HepG2 (cell line): ENCODE data around the gene MAP2K2. TPM values are rescaled to one million over a fixed set of nuclear protein-coding genes. Genes with fewer than 3 reads are reported as not detected.
A peak's percentile ranks its signal among the peaks of the same experiment; 100 is the strongest.

Experiments
- CAMTA2 ChIP-seq: sonication (generic); formaldehyde crosslinking; IDR thresholded peaks from 2 replicates; pipeline ENCODE4 v1.4.0; 2020; ENCODE audit warnings: mild to moderate bottlenecking, missing genetic modification reagents, borderline replicate concordance
- CBX1 ChIP-seq: IDR thresholded peaks from one replicate; pipeline ENCODE4 v1.6.1; 2016; ENCODE audit warnings: antibody characterized with exemption, low read depth
- ELF1 ChIP-seq: sonication (generic); formaldehyde crosslinking; IDR thresholded peaks from 2 replicates; pipeline ENCODE4 v1.4.0; 2020; ENCODE audit warnings: missing genetic modification reagents
- FOXJ3 ChIP-seq: sonication (generic); formaldehyde crosslinking; IDR thresholded peaks from 2 replicates; pipeline ENCODE4 v1.4.0; 2020; ENCODE audit warnings: missing genetic modification reagents, mild to moderate bottlenecking, borderline replicate concordance
- GPN1 ChIP-seq: sonication (generic); formaldehyde crosslinking; IDR thresholded peaks from 2 replicates; pipeline ENCODE4 v1.5.1; 2020; ENCODE audit warnings: missing genetic modification reagents, borderline replicate concordance
- HMG20A ChIP-seq: IDR thresholded peaks from 2 replicates; pipeline ENCODE4 v1.6.1; 2016; ENCODE audit warnings: borderline replicate concordance
- KDM4B ChIP-seq: sonication (generic); formaldehyde crosslinking; IDR thresholded peaks from 2 replicates; pipeline ENCODE4 v1.4.0; 2020; ENCODE audit warnings: missing genetic modification reagents
- KDM5B ChIP-seq: sonication (generic); formaldehyde crosslinking; IDR thresholded peaks from 2 replicates; pipeline ENCODE4 v1.4.0; 2020; ENCODE audit warnings: missing genetic modification reagents, mild to moderate bottlenecking, borderline replicate concordance
- MAZ ChIP-seq, 2 experiments: sonication (generic) in 1 of 2; formaldehyde crosslinking in 1 of 2; IDR thresholded peaks; 2 replicates each; pipeline versions ENCODE4 v1.5.0 to v1.6.1; 2012 to 2020; ENCODE audit warnings: low read depth in 2 of 2, mild to moderate bottlenecking in 2 of 2, borderline replicate concordance in 1 of 2, improper control_type of control experiment in 1 of 2, low read length in 1 of 2, missing genetic modification reagents in 1 of 2, moderate library complexity in 1 of 2
- NR3C1 ChIP-seq: sonication (generic); formaldehyde crosslinking; IDR thresholded peaks from 2 replicates; pipeline ENCODE4 v1.4.0; 2020; ENCODE audit warnings: missing genetic modification reagents
- POLR2A ChIP-seq, 2 experiments: IDR thresholded peaks; 2 replicates each; pipeline ENCODE4 v1.6.1; 2011; ENCODE audit warnings: low read depth in 2 of 2, low read length in 2 of 2, mild to moderate bottlenecking in 1 of 2, moderate library complexity in 1 of 2; ENCODE audit not compliant: insufficient read depth in 1 of 2
- SIN3A ChIP-seq: IDR thresholded peaks from 2 replicates; pipeline ENCODE4 v1.6.1; 2011; ENCODE audit warnings: low read depth, mild to moderate bottlenecking, control low read depth, low read length, borderline replicate concordance
- SMAD1 ChIP-seq: sonication (generic); formaldehyde crosslinking; IDR thresholded peaks from 2 replicates; pipeline ENCODE4 v1.4.0; 2020; ENCODE audit warnings: missing genetic modification reagents, low read depth, mild to moderate bottlenecking, borderline replicate concordance
- ZNF180 ChIP-seq: sonication (generic); formaldehyde crosslinking; IDR thresholded peaks from 2 replicates; pipeline ENCODE4 v1.4.0; 2020; ENCODE audit warnings: low read depth, missing genetic modification reagents, borderline replicate concordance
- ZNF318 ChIP-seq: sonication (generic); formaldehyde crosslinking; IDR thresholded peaks from 2 replicates; pipeline ENCODE4 v1.4.0; 2020; ENCODE audit warnings: mild to moderate bottlenecking, missing genetic modification reagents
- ZNF331 ChIP-seq: sonication (generic); formaldehyde crosslinking; IDR thresholded peaks from 2 replicates; pipeline ENCODE4 v1.4.0; 2020; ENCODE audit warnings: missing genetic modification reagents
- polyA plus RNA-seq, 8 experiments: library from polyadenylated mRNA; depleted of rRNA in 3 of 8; stranded (reverse) in 7 of 8; unstranded in 1 of 8; fragments of >200 nt; fragmentation: Illumina TruSeq in 4 of 8; extraction: Trizol in 4 of 8; gene quantifications; 2 replicates each; pipeline versions ENCODE4 v1.2.1 to v1.2.3, GENCODE V29; 2011 to 2016; ENCODE audit warnings: low read depth in 4 of 8, missing spikeins in 1 of 8, mixed read lengths in 1 of 8; ENCODE audit not compliant: insufficient read depth in 1 of 8
- total RNA-seq, 5 experiments: library from RNA; depleted of rRNA; stranded (reverse); fragments of >200 nt; fragmentation: Illumina TruSeq; extraction: Trizol; gene quantifications; 2 replicates each; pipeline ENCODE4 v1.2.3, GENCODE V29; 2016; ENCODE audit warnings: low read depth in 1 of 5
- TF ChIP-seq, protein P1 (sequence below): sonication (generic); formaldehyde crosslinking; IDR thresholded peaks from 2 replicates; pipeline ENCODE4 v1.5.0; 2020; ENCODE audit warnings: missing genetic modification reagents
- TF ChIP-seq, protein P2 (sequence below): sonication (generic); formaldehyde crosslinking; IDR thresholded peaks from 2 replicates; pipeline ENCODE4 v1.4.0; 2020; ENCODE audit warnings: missing genetic modification reagents

MAP2K2 gene
- total and polyA plus RNA-seq, 2 of the 13 experiments (the other 11 are each of a cell fraction or from before 2014, with no cell fraction given): 70.3 to 80.9 TPM

DNA sequence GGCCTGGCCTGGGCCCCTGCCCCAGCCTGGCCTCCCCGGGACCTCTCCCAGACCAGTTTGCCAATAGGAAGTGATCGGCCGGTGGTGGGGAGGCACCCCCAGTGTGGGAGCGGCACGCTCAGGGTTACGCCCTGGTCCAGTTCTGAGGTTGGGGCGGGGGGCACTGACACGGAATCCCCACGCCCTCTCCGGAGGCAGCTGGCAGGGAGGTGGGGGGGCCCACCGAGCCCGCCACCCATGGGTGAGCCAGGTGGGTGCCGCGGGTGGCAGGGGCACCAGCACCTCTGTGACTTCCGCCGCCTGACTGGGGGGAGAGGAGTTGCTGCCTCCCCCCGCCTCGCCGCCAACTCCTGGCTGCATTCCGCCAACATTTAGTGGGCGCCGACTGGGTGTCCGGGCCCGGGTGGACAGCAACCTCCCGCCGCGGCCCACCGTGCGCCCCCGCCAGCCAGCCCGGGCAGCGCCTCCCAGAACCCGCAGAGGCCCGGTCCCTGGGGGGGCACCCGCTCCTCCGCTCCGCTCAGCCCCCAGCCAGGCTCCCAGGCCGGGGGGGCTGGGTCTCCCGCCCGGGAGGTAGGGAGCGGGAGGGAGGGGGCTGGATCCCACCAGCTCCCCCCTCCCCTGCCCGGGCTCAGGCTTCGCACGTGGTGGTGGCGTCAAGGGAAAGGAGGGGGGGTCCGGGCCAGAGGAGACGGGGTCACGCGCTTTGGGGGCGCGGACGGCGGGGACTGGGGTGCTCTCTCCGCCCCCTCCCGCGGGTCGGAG lies 59.2 kb downstream of the MAP2K2 start (continued):
- TF ChIP-seq, protein P1, sequence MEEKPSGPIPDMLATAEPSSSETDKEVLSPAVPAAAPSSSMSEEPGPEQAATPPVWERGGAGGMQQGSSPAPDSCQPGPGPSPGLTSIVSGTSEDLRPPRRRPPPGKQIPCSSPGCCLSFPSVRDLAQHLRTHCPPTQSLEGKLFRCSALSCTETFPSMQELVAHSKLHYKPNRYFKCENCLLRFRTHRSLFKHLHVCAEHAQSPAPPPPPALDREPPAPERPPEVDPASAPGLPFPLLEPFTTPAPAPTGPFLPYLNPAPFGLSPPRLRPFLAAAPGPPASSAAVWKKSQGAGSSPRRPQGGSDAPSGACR (CRISPR knock-in tag): 0 out of 2 replicates have a peak, but pooled peaks have one; percentile 15
- peak; percentile 59; the same call in 1 of the 2 replicates for TF ChIP-seq KDM5B (CRISPR knock-in tag)
- peak; percentile 60; the same call in 1 of the 2 replicates for TF ChIP-seq MAZ (IDR thresholded peaks at IDR 0.05; ENCODE audit: borderline replicate concordance, low read depth, low read length)
- no peak for TF ChIP-seq MAZ (CRISPR knock-in tag; IDR thresholded peaks at IDR 0.05; ENCODE audit: low read depth)
- TF ChIP-seq ZNF180 (CRISPR knock-in tag): no peak
- no peak for TF ChIP-seq KDM4B (CRISPR knock-in tag)
- TF ChIP-seq CAMTA2: no peak
- no peak for TF ChIP-seq HMG20A (CRISPR knock-in tag)
- no peak for TF ChIP-seq FOXJ3 (CRISPR knock-in tag)
- 0 out of 4 replicates have a peak, but pooled peaks of 1 of the 2 experiments have one; percentile 31 for TF ChIP-seq POLR2A (IDR thresholded peaks at IDR 0.05; ENCODE audit: insufficient read depth in 1 of 2, low read depth in 2 of 2, low read length in 2 of 2)
- TF ChIP-seq ELF1: no peak
- TF ChIP-seq ZNF318 (CRISPR knock-in tag): no peak
- TF ChIP-seq GPN1 (CRISPR knock-in tag): no peak
- no peak for TF ChIP-seq CBX1
- no peak for TF ChIP-seq SIN3A
- TF ChIP-seq ZNF331 (CRISPR knock-in tag): no peak
- TF ChIP-seq NR3C1 (CRISPR knock-in tag): no peak
- TF ChIP-seq, protein P2, sequence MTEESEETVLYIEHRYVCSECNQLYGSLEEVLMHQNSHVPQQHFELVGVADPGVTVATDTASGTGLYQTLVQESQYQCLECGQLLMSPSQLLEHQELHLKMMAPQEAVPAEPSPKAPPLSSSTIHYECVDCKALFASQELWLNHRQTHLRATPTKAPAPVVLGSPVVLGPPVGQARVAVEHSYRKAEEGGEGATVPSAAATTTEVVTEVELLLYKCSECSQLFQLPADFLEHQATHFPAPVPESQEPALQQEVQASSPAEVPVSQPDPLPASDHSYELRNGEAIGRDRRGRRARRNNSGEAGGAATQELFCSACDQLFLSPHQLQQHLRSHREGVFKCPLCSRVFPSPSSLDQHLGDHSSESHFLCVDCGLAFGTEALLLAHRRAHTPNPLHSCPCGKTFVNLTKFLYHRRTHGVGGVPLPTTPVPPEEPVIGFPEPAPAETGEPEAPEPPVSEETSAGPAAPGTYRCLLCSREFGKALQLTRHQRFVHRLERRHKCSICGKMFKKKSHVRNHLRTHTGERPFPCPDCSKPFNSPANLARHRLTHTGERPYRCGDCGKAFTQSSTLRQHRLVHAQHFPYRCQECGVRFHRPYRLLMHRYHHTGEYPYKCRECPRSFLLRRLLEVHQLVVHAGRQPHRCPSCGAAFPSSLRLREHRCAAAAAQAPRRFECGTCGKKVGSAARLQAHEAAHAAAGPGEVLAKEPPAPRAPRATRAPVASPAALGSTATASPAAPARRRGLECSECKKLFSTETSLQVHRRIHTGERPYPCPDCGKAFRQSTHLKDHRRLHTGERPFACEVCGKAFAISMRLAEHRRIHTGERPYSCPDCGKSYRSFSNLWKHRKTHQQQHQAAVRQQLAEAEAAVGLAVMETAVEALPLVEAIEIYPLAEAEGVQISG (CRISPR knock-in tag): no peak; the same call in 1 of the 2 replicates
- TF ChIP-seq SMAD1 (CRISPR knock-in tag): no peak
